Measurements from ENCODE around the gene SND1.

The SND1 gene

DNA sequence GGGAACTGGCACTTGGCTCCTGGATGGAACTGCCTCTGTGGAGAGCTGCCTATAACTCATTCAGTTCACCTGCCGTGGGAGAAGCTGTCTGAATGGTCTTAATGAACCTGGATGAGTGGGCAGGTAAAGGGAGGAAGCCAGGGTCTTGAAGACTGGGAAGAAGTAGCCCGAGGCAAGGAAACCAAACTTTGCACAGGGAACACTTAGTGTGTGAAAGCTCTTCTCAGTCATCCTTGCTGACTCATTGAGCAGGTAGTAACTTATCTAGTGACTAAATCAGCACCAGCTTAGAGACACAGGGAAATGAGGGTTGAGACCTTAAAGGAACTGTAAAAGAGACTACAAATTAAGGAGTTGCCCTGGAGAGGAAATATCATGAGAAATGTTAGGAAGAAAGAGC lies 369.4 kb downstream of the SND1 start:
- in situ Hi-C loops (cut with HindIII; ENCODE audit: low sequenced_read_pairs), result no loop called here
- no peak overlapping the region for H3K4me3 ChIP-seq (ENCODE audit: low read depth, low read length)
- TF ChIP-seq, protein P1, sequence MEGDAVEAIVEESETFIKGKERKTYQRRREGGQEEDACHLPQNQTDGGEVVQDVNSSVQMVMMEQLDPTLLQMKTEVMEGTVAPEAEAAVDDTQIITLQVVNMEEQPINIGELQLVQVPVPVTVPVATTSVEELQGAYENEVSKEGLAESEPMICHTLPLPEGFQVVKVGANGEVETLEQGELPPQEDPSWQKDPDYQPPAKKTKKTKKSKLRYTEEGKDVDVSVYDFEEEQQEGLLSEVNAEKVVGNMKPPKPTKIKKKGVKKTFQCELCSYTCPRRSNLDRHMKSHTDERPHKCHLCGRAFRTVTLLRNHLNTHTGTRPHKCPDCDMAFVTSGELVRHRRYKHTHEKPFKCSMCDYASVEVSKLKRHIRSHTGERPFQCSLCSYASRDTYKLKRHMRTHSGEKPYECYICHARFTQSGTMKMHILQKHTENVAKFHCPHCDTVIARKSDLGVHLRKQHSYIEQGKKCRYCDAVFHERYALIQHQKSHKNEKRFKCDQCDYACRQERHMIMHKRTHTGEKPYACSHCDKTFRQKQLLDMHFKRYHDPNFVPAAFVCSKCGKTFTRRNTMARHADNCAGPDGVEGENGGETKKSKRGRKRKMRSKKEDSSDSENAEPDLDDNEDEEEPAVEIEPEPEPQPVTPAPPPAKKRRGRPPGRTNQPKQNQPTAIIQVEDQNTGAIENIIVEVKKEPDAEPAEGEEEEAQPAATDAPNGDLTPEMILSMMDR (IDR thresholded peaks at IDR 0.05; ENCODE audit: low read depth, low read length, missing control alignments), result no peak
- DNase-seq (ENCODE audit: low read depth), result no peak

DNA sequence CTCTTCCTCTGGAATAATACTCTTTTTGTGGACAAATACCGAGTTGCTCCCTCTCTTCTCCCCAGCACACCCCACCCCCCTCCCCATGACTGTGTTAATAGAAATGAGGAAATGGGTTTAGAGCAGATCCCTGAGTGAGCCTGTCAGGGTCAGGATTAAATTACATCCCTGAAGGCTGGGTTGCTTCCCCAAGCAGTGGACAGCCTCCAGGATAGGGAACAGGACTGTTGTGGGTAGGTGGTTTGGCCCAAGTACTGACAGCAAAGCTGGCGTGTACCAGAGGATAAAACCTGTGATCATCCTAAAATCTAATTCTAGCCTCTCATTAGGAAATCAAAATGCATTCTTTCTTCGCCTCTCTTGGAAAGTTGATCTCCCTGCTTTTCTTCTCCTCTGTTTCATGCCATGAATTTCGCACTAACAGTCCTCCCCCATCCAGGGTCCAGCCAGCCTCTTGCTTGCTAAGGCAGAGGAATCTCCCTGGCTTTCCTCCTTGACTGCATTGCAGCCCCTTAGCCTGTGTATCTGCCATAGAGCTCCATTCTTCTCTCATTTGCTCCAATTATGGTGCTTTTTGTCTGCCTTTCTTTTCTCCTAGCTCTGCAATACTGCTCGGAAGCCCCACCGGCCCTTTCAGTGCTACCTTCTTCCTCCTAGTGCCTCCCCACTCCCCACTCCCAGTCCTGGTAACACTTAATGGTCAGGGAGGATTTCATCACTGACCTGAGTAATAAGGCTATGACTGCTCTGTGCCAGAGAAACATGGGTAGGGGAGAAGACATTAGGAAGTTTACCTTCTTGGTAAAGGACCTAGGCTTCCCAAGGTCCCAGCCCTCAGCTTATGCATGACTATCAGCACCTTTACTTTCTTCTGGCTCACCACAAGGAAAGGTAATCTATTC lies 370.9 kb downstream of the SND1 start:
- in situ Hi-C loops (cut with HindIII; ENCODE audit: low sequenced_read_pairs), result no loop called here
- TF ChIP-seq, protein P1 (IDR thresholded peaks at IDR 0.05; ENCODE audit: low read depth, low read length, missing control alignments), result no peak
- DNase-seq (ENCODE audit: low read depth), result peak; percentile 59
- no peak overlapping the region for H3K4me3 ChIP-seq (ENCODE audit: low read depth, low read length)

DNA sequence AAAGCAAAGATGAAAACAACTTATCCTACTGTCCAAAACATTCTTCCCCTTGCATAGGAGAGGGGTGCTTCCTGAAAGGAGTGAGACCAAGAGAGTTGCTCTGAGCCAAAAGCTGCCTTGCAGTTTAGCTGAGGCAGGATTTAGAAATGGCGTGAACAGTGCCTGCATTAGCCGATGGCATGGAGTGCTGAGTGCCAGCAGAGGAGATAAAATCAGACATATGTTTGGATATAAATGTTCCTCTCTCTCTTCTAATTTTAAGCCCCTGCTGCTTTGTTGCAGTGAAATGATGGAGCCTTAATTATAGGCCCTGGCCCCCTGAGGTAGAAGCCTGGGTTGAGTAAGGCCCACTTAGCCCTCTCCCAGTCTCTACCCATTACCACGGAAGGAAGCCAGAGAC lies 372.2 kb downstream of the SND1 start:
- TF ChIP-seq, protein P1 (IDR thresholded peaks at IDR 0.05; ENCODE audit: low read depth, low read length, missing control alignments), result no peak
- H3K4me3 ChIP-seq (ENCODE audit: low read depth, low read length), result no peak overlapping the region
- no peak for DNase-seq (ENCODE audit: low read depth)
- in situ Hi-C loops (cut with HindIII; ENCODE audit: low sequenced_read_pairs), result no loop called here

DNA sequence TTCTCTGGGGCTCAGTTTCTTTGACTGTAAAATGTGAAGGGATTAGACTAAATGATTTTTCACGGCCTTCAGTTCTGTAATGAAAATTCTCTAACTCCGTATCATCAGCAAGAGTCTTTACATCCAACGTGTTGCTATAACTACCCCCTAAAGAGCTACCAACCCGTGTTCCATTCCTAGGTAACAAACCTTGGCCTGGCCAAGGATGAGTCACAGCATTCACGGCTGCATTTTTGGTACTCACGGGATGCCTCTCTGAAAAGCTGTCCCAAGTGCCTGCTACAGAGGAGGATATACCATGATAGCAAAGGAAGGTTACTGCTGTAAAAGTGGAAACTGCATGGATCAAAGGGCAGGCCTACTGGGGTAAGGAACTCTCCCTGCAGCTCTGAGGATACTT lies 373.4 kb downstream of the SND1 start:
- H3K4me3 ChIP-seq (ENCODE audit: low read depth, low read length), result no peak overlapping the region
- TF ChIP-seq, protein P1 (IDR thresholded peaks at IDR 0.05; ENCODE audit: low read depth, low read length, missing control alignments), result no peak
- DNase-seq (ENCODE audit: low read depth), result no peak
- in situ Hi-C loops (cut with HindIII; ENCODE audit: low sequenced_read_pairs), result no loop called here

DNA sequence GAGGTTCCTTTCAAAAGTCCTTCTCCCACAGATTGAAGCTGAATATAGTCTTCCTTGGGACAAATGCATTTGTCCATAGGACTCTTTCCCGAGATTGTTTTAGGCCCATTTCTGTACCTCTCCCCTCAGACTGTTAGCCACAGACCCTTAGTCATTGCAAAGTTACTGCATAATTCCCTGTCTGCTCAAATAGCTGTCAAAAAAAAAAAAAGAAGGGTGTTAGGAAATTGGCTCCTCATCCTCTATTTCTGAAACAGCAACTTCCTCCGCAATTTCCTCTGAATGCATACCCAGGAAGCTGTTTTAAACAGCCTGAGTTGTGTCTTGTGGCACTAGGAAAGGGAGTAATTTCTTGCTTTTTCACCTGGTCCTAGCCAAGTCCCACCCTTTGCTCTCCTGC lies 373.8 kb downstream of the SND1 start:
- in situ Hi-C loops (cut with HindIII; ENCODE audit: low sequenced_read_pairs), result no loop called here
- no peak for DNase-seq (ENCODE audit: low read depth)
- TF ChIP-seq, protein P1 (IDR thresholded peaks at IDR 0.05; ENCODE audit: low read depth, low read length, missing control alignments), result no peak
- H3K4me3 ChIP-seq (ENCODE audit: low read depth, low read length), result no peak overlapping the region

DNA sequence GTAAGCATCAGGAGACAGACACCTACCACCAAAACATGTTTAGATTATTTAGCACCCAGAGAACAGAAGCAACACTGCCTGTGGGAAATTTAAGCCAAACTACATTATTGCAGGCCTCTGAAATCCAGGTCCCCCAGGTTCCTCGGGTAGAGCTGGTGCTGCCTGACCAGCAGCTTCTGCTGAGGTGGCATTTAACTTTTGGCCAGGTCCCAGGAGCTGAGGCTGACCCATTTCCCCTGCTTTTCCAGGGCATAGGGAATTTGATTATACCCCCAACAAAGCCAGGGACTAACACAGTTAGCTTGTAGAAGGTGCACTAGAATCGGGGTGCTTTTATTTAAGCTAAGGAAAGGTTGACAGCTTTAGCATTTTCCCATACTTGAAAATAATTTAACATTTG lies 374.6 kb downstream of the SND1 start:
- no peak for DNase-seq (ENCODE audit: low read depth)
- in situ Hi-C loops (cut with HindIII; ENCODE audit: low sequenced_read_pairs), result no loop called here
- TF ChIP-seq, protein P1 (IDR thresholded peaks at IDR 0.05; ENCODE audit: low read depth, low read length, missing control alignments), result no peak
- no peak overlapping the region for H3K4me3 ChIP-seq (ENCODE audit: low read depth, low read length)

All from astrocyte of the cerebellum (primary cell).